NT2/D1 (cell line): ENCODE results near the gene STXBP6.

Source experiments
- YY1 ChIP-seq: IDR thresholded peaks from 2 replicates; pipeline ENCODE4 v1.6.1; 2011; ENCODE audit not compliant: insufficient read length, insufficient read depth
- ZNF274 ChIP-seq: IDR thresholded peaks from 2 replicates; pipeline ENCODE4 v1.6.1; 2011; ENCODE audit warnings: mild to moderate bottlenecking, low read depth, low read length

GRCh38 chr14:25086081-25086480 is 36.1 kb upstream of the STXBP6 start:
- TF ChIP-seq ZNF274: no peak
- no peak for TF ChIP-seq YY1
